ENCODE results near the gene NUP133.

Gene NUP133

GRCh38 chr1:229457436-229457835 is 50.7 kb downstream of the NUP133 start:
- no peaks in the 10 kb centered on the region for H3K27me3 ChIP-seq (ENCODE audit: control insufficient read depth in 2 of 2, insufficient read depth in 2 of 2, low read length in 2 of 2)
- H3K27ac ChIP-seq (ENCODE audit: low read depth in 2 of 2, low read length in 2 of 2) = no peak overlapping the region
- H3K4me1 ChIP-seq (ENCODE audit: control insufficient read depth in 2 of 2, insufficient read depth in 2 of 2, low read length in 2 of 2) = no peaks in the 10 kb centered on the region
- no peaks in the 10 kb centered on the region for H3K9me3 ChIP-seq (ENCODE audit: control insufficient read depth in 2 of 2, low read length in 2 of 2)
- peaks cover 41 to 42% of the 10 kb centered on the region in 2 donors for H3K36me3 ChIP-seq (ENCODE audit: control insufficient read depth in 2 of 2, insufficient read depth in 2 of 2, low read length in 2 of 2)
- no peak overlapping the region for H3K9ac ChIP-seq (ENCODE audit: low read depth in 1 of 2, low read length in 2 of 2)
- no peak overlapping the region for H3K4me3 ChIP-seq (ENCODE audit: low read length in 2 of 2)

GRCh38 chr1:229456016-229456415 is 52.1 kb downstream of the NUP133 start:
- Histone ChIP-seq H3K4me1 (ENCODE audit: control insufficient read depth in 2 of 2, insufficient read depth in 2 of 2, low read length in 2 of 2) (no peaks in the 10 kb centered on the region), H3K9ac (ENCODE audit: low read depth in 1 of 2, low read length in 2 of 2) (no peak overlapping the region), H3K36me3 (ENCODE audit: control insufficient read depth in 2 of 2, insufficient read depth in 2 of 2, low read length in 2 of 2) (peaks cover 44 to 45% of the 10 kb centered on the region in 2 donors)

GRCh38 chr1:229454056-229454455 is 54.1 kb downstream of the NUP133 start:
- Histone ChIP-seq H3K27ac (ENCODE audit: low read depth in 2 of 2, low read length in 2 of 2) (no peak overlapping the region), H3K9ac (ENCODE audit: low read depth in 1 of 2, low read length in 2 of 2) (no peak overlapping the region), H3K9me3 (ENCODE audit: control insufficient read depth in 2 of 2, low read length in 2 of 2) (no peaks in the 10 kb centered on the region), H3K4me1 (ENCODE audit: control insufficient read depth in 2 of 2, insufficient read depth in 2 of 2, low read length in 2 of 2) (no peaks in the 10 kb centered on the region), H3K4me3 (ENCODE audit: low read length in 2 of 2) (no peak overlapping the region), H3K36me3 (ENCODE audit: control insufficient read depth in 2 of 2, insufficient read depth in 2 of 2, low read length in 2 of 2) (peaks cover 31 to 34% of the 10 kb centered on the region in 2 donors), H3K27me3 (ENCODE audit: control insufficient read depth in 2 of 2, insufficient read depth in 2 of 2, low read length in 2 of 2) (no peaks in the 10 kb centered on the region)

More at GRCh38 chr1:229456016-229456415, 52.1 kb downstream of the NUP133 start:
- Histone ChIP-seq H3K27ac (ENCODE audit: low read depth in 2 of 2, low read length in 2 of 2) (no peak overlapping the region), H3K4me3 (ENCODE audit: low read length in 2 of 2) (no peak overlapping the region), H3K27me3 (ENCODE audit: control insufficient read depth in 2 of 2, insufficient read depth in 2 of 2, low read length in 2 of 2) (no peaks in the 10 kb centered on the region), H3K9me3 (ENCODE audit: control insufficient read depth in 2 of 2, low read length in 2 of 2) (no peaks in the 10 kb centered on the region)

GRCh38 chr1:229452956-229453801 is 55.0 kb downstream of the NUP133 start:
- Histone ChIP-seq H3K27ac (ENCODE audit: low read depth in 2 of 2, low read length in 2 of 2) (no peak overlapping the region), H3K36me3 (ENCODE audit: control insufficient read depth in 2 of 2, insufficient read depth in 2 of 2, low read length in 2 of 2) (peaks cover 32 to 37% of the 10 kb centered on the region in 2 donors), H3K9ac (ENCODE audit: low read depth in 1 of 2, low read length in 2 of 2) (no peak overlapping the region)

GRCh38 chr1:229448845-229449244 is 59.3 kb downstream of the NUP133 start:
- no peaks in the 10 kb centered on the region for H3K4me1 ChIP-seq (ENCODE audit: control insufficient read depth in 2 of 2, insufficient read depth in 2 of 2, low read length in 2 of 2)
- H3K36me3 ChIP-seq (ENCODE audit: control insufficient read depth in 2 of 2, insufficient read depth in 2 of 2, low read length in 2 of 2) = peaks cover 24 to 27% of the 10 kb centered on the region in 2 donors
- no peaks in the 10 kb centered on the region for H3K27me3 ChIP-seq (ENCODE audit: control insufficient read depth in 2 of 2, insufficient read depth in 2 of 2, low read length in 2 of 2)
- H3K9me3 ChIP-seq (ENCODE audit: control insufficient read depth in 2 of 2, low read length in 2 of 2) = no peaks in the 10 kb centered on the region
- H3K27ac ChIP-seq (ENCODE audit: low read depth in 2 of 2, low read length in 2 of 2) = no peak overlapping the region
- H3K9ac ChIP-seq (ENCODE audit: low read depth in 1 of 2, low read length in 2 of 2) = no peak overlapping the region
- H3K4me3 ChIP-seq (ENCODE audit: low read length in 2 of 2) = no peak overlapping the region

More at GRCh38 chr1:229452956-229453801, 55.0 kb downstream of the NUP133 start:
- Histone ChIP-seq H3K9me3 (ENCODE audit: control insufficient read depth in 2 of 2, low read length in 2 of 2) (no peaks in the 10 kb centered on the region), H3K27me3 (ENCODE audit: control insufficient read depth in 2 of 2, insufficient read depth in 2 of 2, low read length in 2 of 2) (no peaks in the 10 kb centered on the region), H3K4me3 (ENCODE audit: low read length in 2 of 2) (no peak overlapping the region), H3K4me1 (ENCODE audit: control insufficient read depth in 2 of 2, insufficient read depth in 2 of 2, low read length in 2 of 2) (no peaks in the 10 kb centered on the region)

GRCh38 chr1:229448354-229448753 is 59.8 kb downstream of the NUP133 start:
- Histone ChIP-seq H3K4me3 (ENCODE audit: low read length in 2 of 2) (no peak overlapping the region), H3K9me3 (ENCODE audit: control insufficient read depth in 2 of 2, low read length in 2 of 2) (no peaks in the 10 kb centered on the region), H3K4me1 (ENCODE audit: control insufficient read depth in 2 of 2, insufficient read depth in 2 of 2, low read length in 2 of 2) (no peaks in the 10 kb centered on the region), H3K9ac (ENCODE audit: low read depth in 1 of 2, low read length in 2 of 2) (no peak overlapping the region), H3K27ac (ENCODE audit: low read depth in 2 of 2, low read length in 2 of 2) (no peak overlapping the region), H3K27me3 (ENCODE audit: control insufficient read depth in 2 of 2, insufficient read depth in 2 of 2, low read length in 2 of 2) (no peaks in the 10 kb centered on the region), H3K36me3 (ENCODE audit: control insufficient read depth in 2 of 2, insufficient read depth in 2 of 2, low read length in 2 of 2) (peaks cover 24 to 28% of the 10 kb centered on the region in 2 donors)

DNA sequence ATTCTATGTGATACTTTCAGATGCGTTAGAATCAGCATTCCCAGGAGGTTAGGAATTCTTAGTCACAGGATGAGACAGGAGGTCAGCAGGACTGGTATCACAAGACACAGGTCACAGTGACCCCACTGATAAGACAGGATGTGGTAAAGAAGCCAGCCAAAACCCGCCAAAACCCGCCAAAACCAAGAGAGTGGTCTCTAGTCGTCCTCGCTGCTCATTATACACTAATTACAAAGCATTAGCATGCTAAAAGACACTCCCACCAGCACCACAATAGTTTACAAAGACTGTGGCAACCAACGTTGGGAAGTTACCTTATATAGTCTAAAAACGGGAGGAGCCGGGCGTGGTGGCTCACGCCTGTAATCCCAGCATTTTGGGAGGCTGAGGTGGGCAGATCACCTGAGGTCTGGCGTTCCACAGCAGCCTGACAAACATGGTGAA is 60.3 kb downstream of the NUP133 start:
- H3K4me1 ChIP-seq (ENCODE audit: control insufficient read depth in 2 of 2, insufficient read depth in 2 of 2, low read length in 2 of 2) = no peaks in the 10 kb centered on the region
- no peaks in the 10 kb centered on the region for H3K9me3 ChIP-seq (ENCODE audit: control insufficient read depth in 2 of 2, low read length in 2 of 2)
- H3K4me3 ChIP-seq (ENCODE audit: low read length in 2 of 2) = no peak overlapping the region
- no peaks in the 10 kb centered on the region for H3K27me3 ChIP-seq (ENCODE audit: control insufficient read depth in 2 of 2, insufficient read depth in 2 of 2, low read length in 2 of 2)
- no peak overlapping the region for H3K9ac ChIP-seq (ENCODE audit: low read depth in 1 of 2, low read length in 2 of 2)
- H3K36me3 ChIP-seq (ENCODE audit: control insufficient read depth in 2 of 2, insufficient read depth in 2 of 2, low read length in 2 of 2) = peaks cover 24 to 31% of the 10 kb centered on the region in 2 donors
- no peak overlapping the region for H3K27ac ChIP-seq (ENCODE audit: low read depth in 2 of 2, low read length in 2 of 2)

DNA sequence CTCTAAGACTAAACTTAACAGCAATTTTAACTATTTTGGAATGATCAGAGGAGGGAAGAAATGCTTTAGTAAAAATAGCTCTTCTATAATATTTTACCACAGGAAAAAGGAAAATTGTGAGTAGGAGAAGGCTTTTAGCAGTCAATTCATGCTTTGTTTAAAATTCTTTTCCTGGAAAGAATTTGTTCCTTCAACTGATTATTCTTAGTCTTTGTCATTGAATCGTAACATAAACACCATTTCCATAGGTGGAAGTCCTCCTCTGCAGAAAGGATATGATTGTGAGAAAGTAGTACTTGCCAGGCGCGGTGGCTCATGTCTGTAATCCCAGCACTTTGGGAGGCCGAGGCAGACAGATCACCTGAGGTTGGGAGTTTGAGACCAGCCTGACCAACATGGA is 62.3 kb downstream of the NUP133 start:
- Histone ChIP-seq H3K27me3 (ENCODE audit: control insufficient read depth in 2 of 2, insufficient read depth in 2 of 2, low read length in 2 of 2) (no peaks in the 10 kb centered on the region), H3K4me3 (ENCODE audit: low read length in 2 of 2) (no peak overlapping the region), H3K36me3 (ENCODE audit: control insufficient read depth in 2 of 2, insufficient read depth in 2 of 2, low read length in 2 of 2) (peaks cover 26 to 35% of the 10 kb centered on the region in 2 donors)

GRCh38 chr1:229440851-229441537 is 67.1 kb downstream of the NUP133 start:
- H3K9ac ChIP-seq (ENCODE audit: low read depth in 1 of 2, low read length in 2 of 2) = no peak overlapping the region
- H3K4me3 ChIP-seq (ENCODE audit: low read length in 2 of 2) = no peak overlapping the region
- H3K4me1 ChIP-seq (ENCODE audit: control insufficient read depth in 2 of 2, insufficient read depth in 2 of 2, low read length in 2 of 2) = no peaks in the 10 kb centered on the region
- H3K27me3 ChIP-seq (ENCODE audit: control insufficient read depth in 2 of 2, insufficient read depth in 2 of 2, low read length in 2 of 2) = peaks cover 0 to under 1% of the 10 kb centered on the region in 2 donors
- H3K36me3 ChIP-seq (ENCODE audit: control insufficient read depth in 2 of 2, insufficient read depth in 2 of 2, low read length in 2 of 2) = peaks cover 14 to 34% of the 10 kb centered on the region in 2 donors
- H3K27ac ChIP-seq (ENCODE audit: low read depth in 2 of 2, low read length in 2 of 2) = no peak overlapping the region
- H3K9me3 ChIP-seq (ENCODE audit: control insufficient read depth in 2 of 2, low read length in 2 of 2) = no peaks in the 10 kb centered on the region

More for the DNA sequence above, 62.3 kb downstream of the NUP133 start:
- no peaks in the 10 kb centered on the region for H3K4me1 ChIP-seq (ENCODE audit: control insufficient read depth in 2 of 2, insufficient read depth in 2 of 2, low read length in 2 of 2)
- H3K9me3 ChIP-seq (ENCODE audit: control insufficient read depth in 2 of 2, low read length in 2 of 2) = no peaks in the 10 kb centered on the region
- no peak overlapping the region for H3K27ac ChIP-seq (ENCODE audit: low read depth in 2 of 2, low read length in 2 of 2)
- H3K9ac ChIP-seq (ENCODE audit: low read depth in 1 of 2, low read length in 2 of 2) = no peak overlapping the region

DNA sequence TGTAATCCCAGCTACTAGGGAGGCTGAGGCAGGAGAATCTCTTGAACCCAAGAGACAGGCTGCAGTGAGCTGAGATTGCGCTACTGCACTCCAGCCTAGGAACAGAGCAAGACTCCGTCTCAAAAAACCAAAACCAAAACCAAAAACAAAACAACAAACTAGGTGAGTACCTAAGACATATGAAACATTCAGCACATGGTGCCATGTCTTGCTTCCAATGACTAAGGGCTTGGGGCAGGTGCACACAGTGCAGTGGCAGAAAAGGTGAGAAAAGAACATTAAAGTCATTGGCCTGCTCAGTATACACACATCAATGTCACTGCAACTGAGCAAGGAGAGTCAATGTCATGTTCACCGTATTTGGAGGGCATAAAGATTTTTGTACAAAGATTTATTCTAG is 70.1 kb downstream of the NUP133 start:
- H3K9ac ChIP-seq (ENCODE audit: low read depth in 1 of 2, low read length in 2 of 2) = no peak overlapping the region
- H3K4me3 ChIP-seq (ENCODE audit: low read length in 2 of 2) = no peak overlapping the region
- peaks cover 10 to 19% of the 10 kb centered on the region in 2 donors for H3K27me3 ChIP-seq (ENCODE audit: control insufficient read depth in 2 of 2, insufficient read depth in 2 of 2, low read length in 2 of 2)
- no peak overlapping the region for H3K27ac ChIP-seq (ENCODE audit: low read depth in 2 of 2, low read length in 2 of 2)
- no peaks in the 10 kb centered on the region for H3K4me1 ChIP-seq (ENCODE audit: control insufficient read depth in 2 of 2, insufficient read depth in 2 of 2, low read length in 2 of 2)
- H3K9me3 ChIP-seq (ENCODE audit: control insufficient read depth in 2 of 2, low read length in 2 of 2) = no peaks in the 10 kb centered on the region
- H3K36me3 ChIP-seq (ENCODE audit: control insufficient read depth in 2 of 2, insufficient read depth in 2 of 2, low read length in 2 of 2) = peaks cover 10 to 23% of the 10 kb centered on the region in 2 donors

Measured in mucosa of rectum (tissue), 2 donors.